Pons (tissue), 1 donor: ENCODE measurements around the gene DDX17.
"Not testable (repeated sequence)": the region's sequence is repeated elsewhere in the genome, so short reads cannot be mapped to it uniquely, and the experiment has no call there.

Experiments used
- DNase-seq: peaks from one replicate; pipeline ENCODE4 v3.0.0-alpha.2; 2016; ENCODE audit warnings: low spot score

Gene DDX17

GRCh38 chr22:38491707-38492348 lies 14.3 kb downstream of the DDX17 start:
- DNase-seq, result no peak

- peak; percentile 70 for DNase-seq
Observed at GRCh38 chr22:38490915-38491314, 15.2 kb downstream of the DDX17 start.

GRCh38 chr22:38490475-38490874 lies 15.6 kb downstream of the DDX17 start:
- no peak for DNase-seq

- DNase-seq, result no peak
Observed at GRCh38 chr22:38489561-38490145, 16.5 kb downstream of the DDX17 start.

- no peak for DNase-seq
Observed at GRCh38 chr22:38489142-38489541, 17.0 kb downstream of the DDX17 start.

GRCh38 chr22:38487946-38488345 lies 18.2 kb downstream of the DDX17 start:
- no peak for DNase-seq

GRCh38 chr22:38485783-38486182 lies 20.3 kb downstream of the DDX17 start:
- no peak for DNase-seq

- DNase-seq, result no peak
Observed at GRCh38 chr22:38484244-38484643, 21.9 kb downstream of the DDX17 start.

- DNase-seq, result no peak
Observed at GRCh38 chr22:38482662-38483308, 23.3 kb downstream of the DDX17 start.

GRCh38 chr22:38481871-38482332 lies 24.2 kb downstream of the DDX17 start:
- no peak for DNase-seq

- DNase-seq, result no peak
Observed at GRCh38 chr22:38481162-38481870, 24.8 kb downstream of the DDX17 start.

GRCh38 chr22:38479096-38479837 lies 26.8 kb downstream of the DDX17 start:
- no peak for DNase-seq

GRCh38 chr22:38477585-38477984 lies 28.5 kb downstream of the DDX17 start:
- no peak for DNase-seq

- no peak for DNase-seq
Observed at GRCh38 chr22:38474003-38474607, 32.0 kb downstream of the DDX17 start.

GRCh38 chr22:38471237-38471636 lies 34.9 kb downstream of the DDX17 start:
- DNase-seq, result no peak

GRCh38 chr22:38470179-38470578 lies 35.9 kb downstream of the DDX17 start:
- DNase-seq, result not testable (repeated sequence)

GRCh38 chr22:38469306-38469781 lies 36.8 kb downstream of the DDX17 start:
- DNase-seq, result no peak

- DNase-seq, result no peak
Observed at GRCh38 chr22:38468443-38469305, 37.4 kb downstream of the DDX17 start.

- DNase-seq, result no peak
Observed at GRCh38 chr22:38467904-38468442, 38.1 kb downstream of the DDX17 start, which contains the start of gene KDELR3. KDELR3 (plus strand) TSS chr22:38468096; CDS start chr22:38468234, 138 bp downstream.

GRCh38 chr22:38467438-38467903 lies 38.6 kb downstream of the DDX17 start:
- DNase-seq, result no peak
